MM.1S (cell line): ENCODE data around the gene IGFBP5.

Experiments used
- DNase-seq: peaks from one replicate; pipeline ENCODE4 v3.0.0-alpha.2; 2015
- H2AFZ ChIP-seq: fragments of 300-600 bp; sonication (generic); 2 replicates; pipeline ENCODE4 v1.6.0; 2016; ENCODE audit warnings: antibody characterized with exemption, low read length
- H3F3A ChIP-seq: fragments of 300-600 bp; sonication (generic); 2 replicates; pipeline ENCODE4 v1.6.1; 2016; ENCODE audit warnings: mild to moderate bottlenecking, antibody characterized with exemption, low read length, moderate library complexity, mixed read lengths; ENCODE audit not compliant: insufficient read depth
- H3K27ac ChIP-seq: fragments of 300-600 bp; sonication (generic); 2 replicates; pipeline ENCODE4 v1.5.1; 2016; ENCODE audit warnings: mild to moderate bottlenecking, low read length
- H3K27me3 ChIP-seq: fragments of 300-600 bp; sonication (generic); replicated peaks from 2 replicates; pipeline ENCODE4 v1.6.0; 2016; ENCODE audit warnings: low read length; ENCODE audit not compliant: insufficient read depth
- H3K36me3 ChIP-seq: fragments of 300-600 bp; sonication (generic); replicated peaks from 2 replicates; pipeline ENCODE4 v1.6.1; 2016; ENCODE audit warnings: mild to moderate bottlenecking, low read length, mixed read lengths; ENCODE audit not compliant: insufficient read depth
- H3K4me1 ChIP-seq: fragments of 300-600 bp; sonication (generic); 2 replicates; pipeline ENCODE4 v1.6.1; 2016; ENCODE audit warnings: low read length, mixed read lengths
- H3K4me2 ChIP-seq: fragments of 300-600 bp; sonication (generic); 2 replicates; pipeline ENCODE4 v1.6.0; 2016; ENCODE audit warnings: low read depth, low read length
- H3K4me3 ChIP-seq: fragments of 300-600 bp; sonication (generic); 2 replicates; pipeline ENCODE4 v1.5.1; 2016; ENCODE audit warnings: low read length, mixed read lengths
- H3K79me2 ChIP-seq: fragments of 300-600 bp; sonication (generic); 2 replicates; pipeline ENCODE4 v1.6.1; 2016; ENCODE audit warnings: mixed run types, low read length, mixed read lengths
- H3K9ac ChIP-seq: fragments of 300-600 bp; sonication (generic); 2 replicates; pipeline ENCODE4 v1.6.1; 2016; ENCODE audit warnings: low read length, mixed read lengths
- H3K9me2 ChIP-seq: fragments of 300-600 bp; sonication (generic); replicated peaks from 2 replicates; pipeline ENCODE4 v1.6.1; 2016; ENCODE audit warnings: mild to moderate bottlenecking, low read length, mixed read lengths; ENCODE audit not compliant: insufficient read depth
- H3K9me3 ChIP-seq: fragments of 300-600 bp; sonication (generic); replicated peaks from 2 replicates; pipeline ENCODE4 v1.6.1; 2016; ENCODE audit warnings: mild to moderate bottlenecking, low read length, mixed read lengths; ENCODE audit not compliant: insufficient read depth
- H4K20me1 ChIP-seq: fragments of 300-600 bp; sonication (generic); 2 replicates; pipeline ENCODE4 v1.6.1; 2016; ENCODE audit warnings: mild to moderate bottlenecking, low read length, moderate library complexity, mixed read lengths; ENCODE audit not compliant: insufficient read depth
- CTCF ChIP-seq: fragments of 300-600 bp; sonication (generic); IDR thresholded peaks from 2 replicates; pipeline ENCODE4 v1.5.1; 2016; ENCODE audit warnings: antibody characterized with exemption, low read length, mixed read lengths
- EZH2 ChIP-seq: fragments of 300-600 bp; sonication (generic); optimal IDR thresholded peaks from 2 replicates; pipeline ENCODE3; 2017; ENCODE audit warnings: low read depth, mild to moderate bottlenecking, antibody characterized with exemption, low read length, mixed read lengths
- EZH2phosphoT487 ChIP-seq: fragments of 300-600 bp; sonication (generic); IDR thresholded peaks from 2 replicates; pipeline ENCODE4 v1.6.1; 2018; ENCODE audit warnings: antibody characterized with exemption, low read length

The IGFBP5 gene

GRCh38 chr2:216727346-216728122 lies 32.2 kb upstream of the IGFBP5 start:
- Histone ChIP-seq H3K9ac (no peak overlapping the region), H3K9me3 (no peaks in the 10 kb centered on the region), H3F3A (no peaks in the 10 kb centered on the region), H3K4me2 (no peak overlapping the region), H3K9me2 (no peaks in the 10 kb centered on the region), H3K4me3 (no peak overlapping the region), H3K79me2 (no peaks in the 10 kb centered on the region), H3K36me3 (no peaks in the 10 kb centered on the region), H4K20me1 (no peaks in the 10 kb centered on the region), H3K27ac (no peak overlapping the region), H3K27me3 (no peaks in the 10 kb centered on the region), H2AFZ (no peak overlapping the region), H3K4me1 (no peaks in the 10 kb centered on the region)
- no peak for TF ChIP-seq EZH2
- TF ChIP-seq EZH2phosphoT487, result no peak
- no peak for TF ChIP-seq CTCF
- DNase-seq, result no peak

- Histone ChIP-seq H3K79me2 (no peaks in the 10 kb centered on the region), H3K27ac (no peak overlapping the region), H4K20me1 (no peaks in the 10 kb centered on the region), H3K4me2 (no peak overlapping the region), H3F3A (no peaks in the 10 kb centered on the region), H3K9ac (no peak overlapping the region), H3K9me3 (no peaks in the 10 kb centered on the region), H3K36me3 (no peaks in the 10 kb centered on the region), H3K4me3 (no peak overlapping the region), H3K9me2 (no peaks in the 10 kb centered on the region), H3K4me1 (no peaks in the 10 kb centered on the region), H2AFZ (no peak overlapping the region), H3K27me3 (no peaks in the 10 kb centered on the region)
- no peak for DNase-seq
- TF ChIP-seq EZH2 (no peak), CTCF (no peak), EZH2phosphoT487 (no peak)
These were observed 28.8 kb upstream of the IGFBP5 start for GRCh38 chr2:216724190-216724589.

- Histone ChIP-seq H3K4me3 (no peak overlapping the region), H3K27me3 (no peaks in the 10 kb centered on the region)
- TF ChIP-seq CTCF (no peak), EZH2phosphoT487 (no peak), EZH2 (no peak)
These were observed 25.8 kb upstream of the IGFBP5 start for GRCh38 chr2:216721141-216721540.

More at GRCh38 chr2:216721141-216721540, 25.8 kb upstream of the IGFBP5 start:
- H3K4me1 ChIP-seq, result no peaks in the 10 kb centered on the region
- no peaks in the 10 kb centered on the region for H3K36me3 ChIP-seq
- no peak for DNase-seq
- no peaks in the 10 kb centered on the region for H3K9me2 ChIP-seq
- no peak overlapping the region for H2AFZ ChIP-seq
- H4K20me1 ChIP-seq, result no peaks in the 10 kb centered on the region
- no peaks in the 10 kb centered on the region for H3F3A ChIP-seq
- no peak overlapping the region for H3K27ac ChIP-seq
- H3K9me3 ChIP-seq, result no peaks in the 10 kb centered on the region
- H3K79me2 ChIP-seq, result no peaks in the 10 kb centered on the region
- no peak overlapping the region for H3K4me2 ChIP-seq
- H3K9ac ChIP-seq, result no peak overlapping the region
